ENCODE results near the gene PSMB3. TPM values are rescaled to one million over a fixed set of nuclear protein-coding genes. Genes with fewer than 3 reads are reported as not detected.

Gene PSMB3
- polyA plus RNA-seq, 1 of the 3 experiments (the other 2 are of a cell fraction), result 533 TPM

DNA sequence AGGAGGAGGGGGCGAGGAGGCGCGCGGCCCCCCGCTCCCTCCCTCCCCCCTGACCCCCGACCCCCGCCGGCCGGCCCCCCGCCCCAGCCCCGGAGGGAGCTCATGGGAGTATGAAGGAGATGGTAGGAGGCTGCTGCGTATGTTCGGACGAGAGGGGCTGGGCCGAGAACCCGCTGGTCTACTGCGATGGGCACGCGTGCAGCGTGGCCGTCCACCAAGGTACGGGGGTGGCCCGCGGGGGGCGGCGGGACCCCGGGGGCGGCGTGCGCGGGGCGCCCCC, 47.1 kb upstream of the PSMB3 start:
- Histone ChIP-seq H3K9me3 (no peaks in the 10 kb centered on the region), H3K27ac (ENCODE audit: low read depth in 2 of 2, low read length in 1 of 2) (peak overlapping the region in 1 of 2 experiments; percentile 96; a peak in 2 of 4 replicates), H3K4me1 (ENCODE audit: control insufficient read depth in 1 of 2, insufficient read depth in 2 of 2, low read depth in 1 of 2, low read length in 1 of 2) (peaks cover 10 to 46% of the 10 kb centered on the region in 2 experiments; a peak in 2 of 4 replicates), H4K20me1 (ENCODE audit: insufficient read depth) (peaks cover 9% of the 10 kb centered on the region; the same call in 1 of the 2 replicates), H3F3A (replicated peaks; ENCODE audit: insufficient read depth) (peaks cover 30% of the 10 kb centered on the region), H3K27me3 (ENCODE audit: insufficient read depth) (no peaks in the 10 kb centered on the region), H2AFZ (ENCODE audit: low read depth) (peak overlapping the region; percentile 66; the same call in 1 of the 2 replicates), H3K9me2 (no peaks in the 10 kb centered on the region), H3K4me2 (peak overlapping the region; percentile 89; the same call in 1 of the 2 replicates), H3K4me3 (ENCODE audit: low read depth in 2 of 2, low read length in 1 of 2) (peak overlapping the region; percentile 88 to 98), H3K79me2 (ENCODE audit: insufficient read depth) (peaks cover 47% of the 10 kb centered on the region; the same call in 1 of the 2 replicates), H3K9ac (peak overlapping the region; percentile 97; the same call in 1 of the 2 replicates), H3K36me3 (replicated peaks in 1 of 2; ENCODE audit: control insufficient read depth in 1 of 2, insufficient read depth in 2 of 2, low read length in 1 of 2) (peaks cover 9 to 21% of the 10 kb centered on the region in 2 experiments)
- DNase-seq, result peak; percentile 85
- TF ChIP-seq, protein P1, sequence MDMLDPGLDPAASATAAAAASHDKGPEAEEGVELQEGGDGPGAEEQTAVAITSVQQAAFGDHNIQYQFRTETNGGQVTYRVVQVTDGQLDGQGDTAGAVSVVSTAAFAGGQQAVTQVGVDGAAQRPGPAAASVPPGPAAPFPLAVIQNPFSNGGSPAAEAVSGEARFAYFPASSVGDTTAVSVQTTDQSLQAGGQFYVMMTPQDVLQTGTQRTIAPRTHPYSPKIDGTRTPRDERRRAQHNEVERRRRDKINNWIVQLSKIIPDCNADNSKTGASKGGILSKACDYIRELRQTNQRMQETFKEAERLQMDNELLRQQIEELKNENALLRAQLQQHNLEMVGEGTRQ (IDR thresholded peaks at IDR 0.05; ENCODE audit: borderline replicate concordance, low read depth, low read length), result no peak
- TF ChIP-seq, protein P2, sequence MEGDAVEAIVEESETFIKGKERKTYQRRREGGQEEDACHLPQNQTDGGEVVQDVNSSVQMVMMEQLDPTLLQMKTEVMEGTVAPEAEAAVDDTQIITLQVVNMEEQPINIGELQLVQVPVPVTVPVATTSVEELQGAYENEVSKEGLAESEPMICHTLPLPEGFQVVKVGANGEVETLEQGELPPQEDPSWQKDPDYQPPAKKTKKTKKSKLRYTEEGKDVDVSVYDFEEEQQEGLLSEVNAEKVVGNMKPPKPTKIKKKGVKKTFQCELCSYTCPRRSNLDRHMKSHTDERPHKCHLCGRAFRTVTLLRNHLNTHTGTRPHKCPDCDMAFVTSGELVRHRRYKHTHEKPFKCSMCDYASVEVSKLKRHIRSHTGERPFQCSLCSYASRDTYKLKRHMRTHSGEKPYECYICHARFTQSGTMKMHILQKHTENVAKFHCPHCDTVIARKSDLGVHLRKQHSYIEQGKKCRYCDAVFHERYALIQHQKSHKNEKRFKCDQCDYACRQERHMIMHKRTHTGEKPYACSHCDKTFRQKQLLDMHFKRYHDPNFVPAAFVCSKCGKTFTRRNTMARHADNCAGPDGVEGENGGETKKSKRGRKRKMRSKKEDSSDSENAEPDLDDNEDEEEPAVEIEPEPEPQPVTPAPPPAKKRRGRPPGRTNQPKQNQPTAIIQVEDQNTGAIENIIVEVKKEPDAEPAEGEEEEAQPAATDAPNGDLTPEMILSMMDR (IDR thresholded peaks at IDR 0.05), result no peak
- TF ChIP-seq, protein P3, sequence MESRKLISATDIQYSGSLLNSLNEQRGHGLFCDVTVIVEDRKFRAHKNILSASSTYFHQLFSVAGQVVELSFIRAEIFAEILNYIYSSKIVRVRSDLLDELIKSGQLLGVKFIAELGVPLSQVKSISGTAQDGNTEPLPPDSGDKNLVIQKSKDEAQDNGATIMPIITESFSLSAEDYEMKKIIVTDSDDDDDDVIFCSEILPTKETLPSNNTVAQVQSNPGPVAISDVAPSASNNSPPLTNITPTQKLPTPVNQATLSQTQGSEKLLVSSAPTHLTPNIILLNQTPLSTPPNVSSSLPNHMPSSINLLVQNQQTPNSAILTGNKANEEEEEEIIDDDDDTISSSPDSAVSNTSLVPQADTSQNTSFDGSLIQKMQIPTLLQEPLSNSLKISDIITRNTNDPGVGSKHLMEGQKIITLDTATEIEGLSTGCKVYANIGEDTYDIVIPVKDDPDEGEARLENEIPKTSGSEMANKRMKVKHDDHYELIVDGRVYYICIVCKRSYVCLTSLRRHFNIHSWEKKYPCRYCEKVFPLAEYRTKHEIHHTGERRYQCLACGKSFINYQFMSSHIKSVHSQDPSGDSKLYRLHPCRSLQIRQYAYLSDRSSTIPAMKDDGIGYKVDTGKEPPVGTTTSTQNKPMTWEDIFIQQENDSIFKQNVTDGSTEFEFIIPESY (IDR thresholded peaks at IDR 0.05; ENCODE audit: borderline replicate concordance, low read depth), result no peak
- TF ChIP-seq, protein P4, sequence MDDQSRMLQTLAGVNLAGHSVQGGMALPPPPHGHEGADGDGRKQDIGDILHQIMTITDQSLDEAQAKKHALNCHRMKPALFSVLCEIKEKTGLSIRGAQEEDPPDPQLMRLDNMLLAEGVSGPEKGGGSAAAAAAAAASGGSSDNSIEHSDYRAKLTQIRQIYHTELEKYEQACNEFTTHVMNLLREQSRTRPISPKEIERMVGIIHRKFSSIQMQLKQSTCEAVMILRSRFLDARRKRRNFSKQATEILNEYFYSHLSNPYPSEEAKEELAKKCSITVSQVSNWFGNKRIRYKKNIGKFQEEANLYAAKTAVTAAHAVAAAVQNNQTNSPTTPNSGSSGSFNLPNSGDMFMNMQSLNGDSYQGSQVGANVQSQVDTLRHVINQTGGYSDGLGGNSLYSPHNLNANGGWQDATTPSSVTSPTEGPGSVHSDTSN (IDR thresholded peaks at IDR 0.05), result no peak
- TF ChIP-seq RXRA (IDR thresholded peaks at IDR 0.05; ENCODE audit: borderline replicate concordance, low read depth) (no peak), POLR2AphosphoS5 (IDR thresholded peaks at IDR 0.05; ENCODE audit: low read depth, low read length) (no peak), FOSL2 (IDR thresholded peaks at IDR 0.05; ENCODE audit: borderline replicate concordance, low read depth) (no peak), TAF1 (IDR thresholded peaks at IDR 0.05; ENCODE audit: borderline replicate concordance, low read depth, low read length) (no peak), ELF1 (IDR thresholded peaks at IDR 0.05) (no peak)
- ChIA-PET POLR2A (interaction anchor here (0.6 to 3.7 kb wide), 9 partner anchors 11 to 494 kb away, joined by 3 to 14 read pairs (median 4); no protein-coding TSS in a partner anchor), CTCF (interaction anchor here (1.0 to 3.8 kb wide), 4 partner anchors 26 to 37 kb away, joined by 3 to 25 read pairs (median 6); partner anchors contain the start of gene EPOP)
- 2% methylated on average over 11 of the region's 32 CpGs for WGBS (ENCODE audit: low lambda C conversion rate)

Measured in SK-N-SH (cell line).